Femur (tissue), 1 donor: ENCODE data around the gene PCID2.
"Not testable (repeated sequence)": the region's sequence is repeated elsewhere in the genome, so short reads cannot be mapped to it uniquely, and the experiment has no call there.

Experiments
- DNase-seq: peaks from one replicate; pipeline ENCODE4 v3.0.0-alpha.2; 2017

PCID2 gene

GRCh38 chr13:113162783-113163685, 45.4 kb downstream of the PCID2 start:
- DNase-seq, result no peak

GRCh38 chr13:113161975-113162374, 46.5 kb downstream of the PCID2 start:
- DNase-seq, result not testable (repeated sequence)

- DNase-seq, result no peak
Observed at GRCh38 chr13:113161433-113161832, 47.0 kb downstream of the PCID2 start.

GRCh38 chr13:113160983-113161382, 47.5 kb downstream of the PCID2 start:
- no peak for DNase-seq

- DNase-seq, result no peak
Observed at GRCh38 chr13:113159701-113160100, 48.8 kb downstream of the PCID2 start.

- no peak for DNase-seq
Observed at GRCh38 chr13:113158946-113159345, 49.5 kb downstream of the PCID2 start.

- no peak for DNase-seq
Observed at GRCh38 chr13:113157929-113158747, 50.3 kb downstream of the PCID2 start, which contains the start of gene PROZ. PROZ (plus strand) TSS chr13:113158648; CDS start chr13:113158661, 13 bp downstream.

GRCh38 chr13:113157206-113157928, 51.1 kb downstream of the PCID2 start:
- DNase-seq, result no peak

- no peak for DNase-seq
Observed at GRCh38 chr13:113155982-113156655, 52.4 kb downstream of the PCID2 start.

GRCh38 chr13:113155201-113155600, 53.3 kb downstream of the PCID2 start:
- no peak for DNase-seq

- DNase-seq, result peak; percentile 82
Observed at GRCh38 chr13:113153810-113154748, 54.4 kb downstream of the PCID2 start.

- DNase-seq, result peak; percentile 67
Observed at GRCh38 chr13:113152984-113153809, 55.3 kb downstream of the PCID2 start.

- DNase-seq, result no peak
Observed at GRCh38 chr13:113152691-113152983, 55.8 kb downstream of the PCID2 start.

GRCh38 chr13:113151745-113152690, 56.5 kb downstream of the PCID2 start:
- DNase-seq, result peak; percentile 67

- no peak for DNase-seq
Observed at GRCh38 chr13:113150550-113151365, 57.7 kb downstream of the PCID2 start.

- DNase-seq, result no peak
Observed at GRCh38 chr13:113149711-113150549, 58.5 kb downstream of the PCID2 start.

- no peak for DNase-seq
Observed at GRCh38 chr13:113148940-113149503, 59.4 kb downstream of the PCID2 start.
